ENCODE data around the gene SLC26A8.

Gene SLC26A8

DNA sequence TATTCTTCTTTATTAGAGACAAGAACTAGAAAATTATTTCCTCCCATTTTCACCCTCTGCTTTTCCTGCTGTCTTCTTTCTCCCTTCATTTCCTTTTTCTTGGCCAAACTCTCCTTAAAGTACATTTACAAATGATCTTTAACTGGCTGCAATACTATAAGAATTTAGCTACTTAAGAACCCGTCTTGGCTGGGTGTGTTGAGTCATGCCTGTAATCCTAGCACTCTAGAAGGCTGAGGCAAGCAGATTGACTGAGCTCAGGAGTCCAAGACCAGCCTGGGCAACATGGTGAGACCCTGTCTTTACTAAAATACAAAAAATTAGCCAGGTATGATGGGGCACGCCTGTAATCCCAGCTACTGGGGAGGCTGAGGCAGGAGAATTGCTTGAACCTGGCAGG is 64.3 kb downstream of the SLC26A8 start:
- DNase-seq (ENCODE audit: low spot score), result no peak
- TF ChIP-seq, protein P1, sequence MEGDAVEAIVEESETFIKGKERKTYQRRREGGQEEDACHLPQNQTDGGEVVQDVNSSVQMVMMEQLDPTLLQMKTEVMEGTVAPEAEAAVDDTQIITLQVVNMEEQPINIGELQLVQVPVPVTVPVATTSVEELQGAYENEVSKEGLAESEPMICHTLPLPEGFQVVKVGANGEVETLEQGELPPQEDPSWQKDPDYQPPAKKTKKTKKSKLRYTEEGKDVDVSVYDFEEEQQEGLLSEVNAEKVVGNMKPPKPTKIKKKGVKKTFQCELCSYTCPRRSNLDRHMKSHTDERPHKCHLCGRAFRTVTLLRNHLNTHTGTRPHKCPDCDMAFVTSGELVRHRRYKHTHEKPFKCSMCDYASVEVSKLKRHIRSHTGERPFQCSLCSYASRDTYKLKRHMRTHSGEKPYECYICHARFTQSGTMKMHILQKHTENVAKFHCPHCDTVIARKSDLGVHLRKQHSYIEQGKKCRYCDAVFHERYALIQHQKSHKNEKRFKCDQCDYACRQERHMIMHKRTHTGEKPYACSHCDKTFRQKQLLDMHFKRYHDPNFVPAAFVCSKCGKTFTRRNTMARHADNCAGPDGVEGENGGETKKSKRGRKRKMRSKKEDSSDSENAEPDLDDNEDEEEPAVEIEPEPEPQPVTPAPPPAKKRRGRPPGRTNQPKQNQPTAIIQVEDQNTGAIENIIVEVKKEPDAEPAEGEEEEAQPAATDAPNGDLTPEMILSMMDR (IDR thresholded peaks at IDR 0.05; ENCODE audit: extremely low read depth, insufficient read depth, missing control alignments), result no peak
- in situ Hi-C loops (cut with MboI; ENCODE audit: low pct_unique_long_range_greater_than_20kb, low sequenced_read_pairs, unreplicated experiment), result no loop called here

DNA sequence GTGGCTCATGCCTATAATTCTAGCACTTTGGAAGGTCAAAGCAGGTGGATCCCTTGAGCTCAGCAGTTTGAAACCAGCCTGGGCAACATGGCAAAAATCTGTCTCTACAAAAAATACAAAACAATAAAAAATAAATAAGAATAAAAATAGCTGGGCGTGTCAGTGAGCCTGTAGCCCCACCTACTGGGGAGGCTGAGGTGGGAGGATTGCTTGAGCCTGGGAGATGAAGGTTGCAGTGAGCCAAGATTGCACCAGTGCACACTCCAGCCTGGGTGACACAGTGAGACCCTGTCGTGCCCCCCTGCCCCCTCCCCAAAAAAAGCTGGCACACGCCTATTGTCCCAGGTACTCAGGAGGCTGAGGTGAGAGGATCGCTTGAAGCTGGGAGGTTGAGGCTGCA is 68.5 kb downstream of the SLC26A8 start:
- in situ Hi-C loops (cut with MboI; ENCODE audit: low pct_unique_long_range_greater_than_20kb, low sequenced_read_pairs, unreplicated experiment), result no loop called here
- no peak for DNase-seq (ENCODE audit: low spot score)
- TF ChIP-seq, protein P1 (IDR thresholded peaks at IDR 0.05; ENCODE audit: extremely low read depth, insufficient read depth, missing control alignments), result peak; percentile 39

DNA sequence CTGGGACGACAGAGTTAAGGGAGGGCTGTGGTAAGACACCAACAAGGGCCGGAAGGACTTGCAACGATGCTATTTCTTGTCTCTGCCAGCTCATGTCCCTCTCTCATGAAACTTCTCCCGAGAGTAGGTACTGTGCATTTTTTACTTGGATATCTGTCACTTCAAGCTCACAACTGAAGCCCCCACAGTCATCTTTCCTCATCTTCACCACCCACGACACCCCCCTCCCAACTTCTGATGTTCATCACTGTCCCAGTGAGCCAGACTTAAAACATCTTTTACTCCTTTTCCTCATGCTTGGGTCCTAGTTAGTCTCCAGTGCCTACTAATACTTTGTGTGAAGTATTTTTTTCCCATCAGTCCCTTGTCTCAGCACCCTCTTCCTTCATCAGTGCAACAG is 68.9 kb downstream of the SLC26A8 start:
- in situ Hi-C loops (cut with MboI; ENCODE audit: low pct_unique_long_range_greater_than_20kb, low sequenced_read_pairs, unreplicated experiment), result no loop called here
- no peak for DNase-seq (ENCODE audit: low spot score)
- TF ChIP-seq, protein P1 (IDR thresholded peaks at IDR 0.05; ENCODE audit: extremely low read depth, insufficient read depth, missing control alignments), result no peak

DNA sequence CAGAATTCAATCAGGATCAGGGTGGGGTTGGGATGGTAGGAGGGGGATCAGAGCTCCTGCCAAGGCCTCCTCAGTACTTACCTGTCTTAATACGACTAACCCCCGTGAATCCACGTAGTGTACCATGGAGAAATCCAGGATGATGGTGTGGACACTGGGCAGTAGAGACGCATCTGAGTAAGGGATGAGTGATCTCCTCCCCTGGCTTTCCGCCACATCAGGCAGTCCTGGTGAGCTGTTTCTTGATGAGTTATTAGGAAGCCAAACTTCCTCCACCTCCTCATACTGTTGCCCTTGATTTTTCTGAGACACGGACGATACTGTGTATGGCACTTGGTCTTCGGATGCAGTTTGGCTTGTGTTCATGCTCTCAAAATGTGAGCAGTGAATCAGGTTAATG is 69.4 kb downstream of the SLC26A8 start:
- TF ChIP-seq, protein P1 (IDR thresholded peaks at IDR 0.05; ENCODE audit: extremely low read depth, insufficient read depth, missing control alignments), result no peak

DNA sequence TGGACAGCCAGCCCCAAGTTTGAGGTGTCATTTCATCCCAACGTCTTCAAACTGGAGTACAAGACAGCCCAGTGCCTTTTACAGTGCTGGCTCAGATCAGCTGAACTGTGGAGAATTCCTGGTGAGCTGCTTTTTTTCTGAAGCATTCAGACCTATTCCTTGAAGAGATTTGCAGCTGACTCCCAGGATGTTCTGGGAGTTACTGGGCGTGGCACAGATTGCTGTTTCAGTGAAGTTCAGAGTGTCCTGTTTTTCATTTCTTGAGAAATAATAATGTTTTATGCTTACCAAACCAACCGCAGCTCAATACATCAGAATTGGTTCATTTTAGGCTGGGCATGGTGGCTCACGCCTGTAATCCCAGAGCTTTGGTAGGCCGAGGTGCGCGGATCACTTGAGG is 70.1 kb downstream of the SLC26A8 start:
- DNase-seq (ENCODE audit: low spot score), result no peak
- TF ChIP-seq, protein P1 (IDR thresholded peaks at IDR 0.05; ENCODE audit: extremely low read depth, insufficient read depth, missing control alignments), result no peak
- in situ Hi-C loops (cut with MboI; ENCODE audit: low pct_unique_long_range_greater_than_20kb, low sequenced_read_pairs, unreplicated experiment), result no loop called here

More for the DNA sequence above, 69.4 kb downstream of the SLC26A8 start:
- no peak for DNase-seq (ENCODE audit: low spot score)
- in situ Hi-C loops (cut with MboI; ENCODE audit: low pct_unique_long_range_greater_than_20kb, low sequenced_read_pairs, unreplicated experiment), result no loop called here

DNA sequence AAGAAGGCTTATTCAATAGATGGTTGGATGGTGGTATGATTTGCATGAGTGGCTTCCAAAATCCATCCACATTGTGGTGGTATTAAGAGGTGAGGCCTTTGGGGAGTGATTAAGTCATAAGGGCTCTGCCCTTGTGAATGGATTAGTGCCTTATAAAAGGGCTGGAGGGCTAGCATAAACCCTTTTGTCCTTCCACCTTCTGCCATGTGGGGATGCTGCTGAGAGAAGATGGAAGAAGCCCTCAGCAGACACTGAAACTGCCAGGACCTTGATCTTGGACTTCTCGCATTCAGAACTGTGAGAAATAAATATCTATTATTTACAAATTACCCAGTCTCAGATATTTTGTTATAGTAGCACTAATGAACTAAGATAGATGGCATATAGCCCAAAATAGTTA is 75.7 kb downstream of the SLC26A8 start:
- TF ChIP-seq, protein P1 (IDR thresholded peaks at IDR 0.05; ENCODE audit: extremely low read depth, insufficient read depth, missing control alignments), result peak; percentile 28
- in situ Hi-C loops (cut with MboI; ENCODE audit: low pct_unique_long_range_greater_than_20kb, low sequenced_read_pairs, unreplicated experiment), result no loop called here
- DNase-seq (ENCODE audit: low spot score), result no peak

DNA sequence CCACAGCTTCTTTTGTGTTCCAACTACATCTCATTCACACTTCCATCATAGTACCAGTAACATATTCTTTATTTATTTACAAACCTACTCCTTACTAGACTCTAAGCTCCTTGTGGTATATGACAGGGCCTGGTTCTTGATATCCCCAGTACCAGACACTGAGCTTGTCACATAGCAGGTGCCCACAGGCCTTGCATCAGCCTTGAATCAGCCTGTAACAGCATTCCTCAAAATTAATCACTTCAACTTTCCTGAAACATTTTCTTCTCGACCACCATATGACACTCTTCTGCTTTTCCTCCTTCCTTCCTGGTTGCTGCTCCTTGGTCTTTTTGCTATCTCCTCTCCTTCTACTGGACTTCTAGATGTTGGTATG is 78.8 kb downstream of the SLC26A8 start:
- no peak for DNase-seq (ENCODE audit: low spot score)
- in situ Hi-C loops (cut with MboI; ENCODE audit: low pct_unique_long_range_greater_than_20kb, low sequenced_read_pairs, unreplicated experiment), result no loop called here
- TF ChIP-seq, protein P1 (IDR thresholded peaks at IDR 0.05; ENCODE audit: extremely low read depth, insufficient read depth, missing control alignments), result no peak

All from GM13977 (cell line).